Retinal pigment epithelial cell (primary cell): ENCODE data around the gene THBS4.

Experiments used
- DNase-seq: peaks from one replicate; pipeline ENCODE4 v3.0.0-alpha.2; 2010; ENCODE audit warnings: low read depth
- H3K4me3 ChIP-seq: 2 replicates; pipeline ENCODE4 v1.5.1; 2011; ENCODE audit warnings: mild to moderate bottlenecking, low read length, control low read depth, moderate library complexity
- CTCF ChIP-seq: conservative IDR thresholded peaks from 2 replicates; pipeline ENCODE4 v1.5.1; 2011; ENCODE audit warnings: low read depth, low read length, control low read depth, inconsistent platforms

Gene THBS4

GRCh38 chr5:80068775-80069174 is 33.6 kb downstream of the THBS4 start:
- DNase-seq, result no peak
- TF ChIP-seq CTCF, result no peak
- no peak overlapping the region for H3K4me3 ChIP-seq

- TF ChIP-seq CTCF, result no peak
- DNase-seq, result no peak
- no peak overlapping the region for H3K4me3 ChIP-seq
Measured at GRCh38 chr5:80069251-80069800, 34.2 kb downstream of the THBS4 start.

- DNase-seq, result no peak
- H3K4me3 ChIP-seq, result no peak overlapping the region
- no peak for TF ChIP-seq CTCF
Measured at GRCh38 chr5:80069918-80070318, 34.8 kb downstream of the THBS4 start.

- H3K4me3 ChIP-seq, result no peak overlapping the region
- DNase-seq, result no peak
- TF ChIP-seq CTCF, result no peak
Measured at GRCh38 chr5:80070338-80071056, 35.3 kb downstream of the THBS4 start.

- no peak for DNase-seq
- TF ChIP-seq CTCF, result no peak
- H3K4me3 ChIP-seq, result no peak overlapping the region
Measured at GRCh38 chr5:80071510-80072021, 36.4 kb downstream of the THBS4 start.

GRCh38 chr5:80072103-80073073 is 37.2 kb downstream of the THBS4 start:
- no peak for TF ChIP-seq CTCF

More at GRCh38 chr5:80072103-80073073, 37.2 kb downstream of the THBS4 start:
- no peak for DNase-seq
- no peak overlapping the region for H3K4me3 ChIP-seq
